H1 (cell line): Measurements from ENCODE around the gene SLC37A1. TPM values are rescaled to one million over a fixed set of nuclear protein-coding genes. Genes with fewer than 3 reads are reported as not detected.

Experiments
- CTCF ChIA-PET: fragments of 300-600 bp; sonication (Branson Sonifier 250); formaldehyde crosslinking; loops from one replicate; lab custom pipeline; 2021; ENCODE audit not compliant: partially characterized antibody; lab: Charles Lee
- POLR2A ChIA-PET: fragments of 300-600 bp; sonication (Branson Sonifier 250); formaldehyde crosslinking; loops from one replicate; lab custom pipeline; 2021; ENCODE audit warnings: inconsistent platforms; ENCODE audit not compliant: partially characterized antibody; lab: Charles Lee
- DNase-seq, 2 experiments: peaks; one replicate each; pipeline versions ENCODE4 v3.0.0 to v3.0.0-alpha.2; 2010 to 2022; ENCODE audit warnings: low spot score in 2 of 2, low read depth in 1 of 2, mixed read lengths in 1 of 2
- FAIRE-seq: peaks from 2 replicates; lab custom pipeline; 2011; peaks lifted over from hg19 to GRCh38; lab: Jason Lieb, UNC
- H2AFZ ChIP-seq: 2 replicates; pipeline ENCODE4 v1.8.1; 2012; ENCODE audit warnings: low read length, inconsistent platforms
- H2AK5ac ChIP-seq: 2 replicates; pipeline ENCODE4 v1.6.1; 2013; ENCODE audit warnings: low read depth, low read length
- H2BK120ac ChIP-seq: replicated peaks from 2 replicates; pipeline ENCODE3; 2013; ENCODE audit warnings: low read depth, low read length, inconsistent platforms
- H2BK12ac ChIP-seq: 2 replicates; pipeline ENCODE4 v1.6.1; 2013; ENCODE audit warnings: low read depth, low read length
- H2BK15ac ChIP-seq: 2 replicates; pipeline ENCODE4 v1.6.1; 2013; ENCODE audit warnings: low read length
- H2BK20ac ChIP-seq: 2 replicates; pipeline ENCODE4 v1.6.1; 2013; ENCODE audit warnings: low read length
- H2BK5ac ChIP-seq: 2 replicates; pipeline ENCODE4 v1.6.1; 2013; ENCODE audit warnings: low read depth, low read length
- H3K14ac ChIP-seq: 2 replicates; pipeline ENCODE4 v1.6.1; 2013; ENCODE audit warnings: inconsistent platforms; ENCODE audit not compliant: insufficient read length
- H3K18ac ChIP-seq: 2 replicates; pipeline ENCODE4 v1.6.1; 2013; ENCODE audit warnings: low read length; ENCODE audit errors: extremely low read depth
- H3K23ac ChIP-seq: 2 replicates; pipeline ENCODE4 v1.6.1; 2013; ENCODE audit warnings: inconsistent platforms; ENCODE audit not compliant: insufficient read length
- H3K23me2 ChIP-seq: 2 replicates; pipeline ENCODE4 v1.6.1; 2013; ENCODE audit warnings: low read depth, low read length
- H3K27ac ChIP-seq: 2 replicates; pipeline ENCODE4 v1.6.1; 2011; ENCODE audit warnings: low read depth, low read length, inconsistent platforms
- H3K27me3 ChIP-seq, 4 experiments: replicated peaks in 1 of 4; 1 replicate in 1 of 4; 2 replicates in 3 of 4; pipeline versions ENCODE4 v1.6.1 to v1.8.1; 2011 to 2013; ENCODE audit warnings: low read length in 3 of 4, mild to moderate bottlenecking in 3 of 4, inconsistent platforms in 2 of 4, mixed read lengths in 2 of 4, moderate library complexity in 1 of 4; ENCODE audit not compliant: control insufficient read depth in 3 of 4, insufficient read depth in 3 of 4; ENCODE audit errors: extremely low read depth in 1 of 4
- H3K36me3 ChIP-seq, 4 experiments: 2 replicates each; pipeline versions ENCODE4 v1.6.1 to v1.8.1; 2011 to 2013; ENCODE audit warnings: mild to moderate bottlenecking in 4 of 4, low read length in 3 of 4, moderate library complexity in 2 of 4, control low read depth in 1 of 4, inconsistent platforms in 1 of 4; ENCODE audit not compliant: insufficient read depth in 4 of 4, control insufficient read depth in 2 of 4
- H3K4ac ChIP-seq: replicated peaks from 2 replicates; pipeline ENCODE3; 2013; ENCODE audit warnings: low read length, low read depth, mixed read lengths, inconsistent platforms; ENCODE audit not compliant: insufficient read length
- H3K4me1 ChIP-seq, 4 experiments: replicated peaks in 1 of 4; 1 replicate in 1 of 4; 2 replicates in 3 of 4; pipeline versions ENCODE4 v1.6.1 to v1.8.1; 2011 to 2013; ENCODE audit warnings: low read length in 3 of 4, inconsistent platforms in 2 of 4, mixed read lengths in 1 of 4; ENCODE audit not compliant: insufficient read depth in 4 of 4, control insufficient read depth in 3 of 4
- H3K4me2 ChIP-seq, 2 experiments: 2 replicates each; pipeline versions ENCODE4 v1.6.1 to v1.8.1; 2011 to 2013; ENCODE audit warnings: low read depth in 2 of 2, low read length in 2 of 2, control low read depth in 1 of 2, inconsistent platforms in 1 of 2, mild to moderate bottlenecking in 1 of 2; ENCODE audit not compliant: insufficient read depth in 1 of 2
- H3K4me3 ChIP-seq, 4 experiments: fragments of 200-600, 300-600 bp in 1 of 4; sonication (generic), shearing (Covaris generic), sonication (Bioruptor Twin) in 1 of 4; 2 replicates each; pipeline versions ENCODE4 v1.5.1 to v1.8.1; 2011 to 2016; ENCODE audit warnings: low read length in 4 of 4, low read depth in 3 of 4, control low read depth in 2 of 4, inconsistent platforms in 2 of 4, mild to moderate bottlenecking in 2 of 4, mixed read lengths in 1 of 4, moderate library complexity in 1 of 4; ENCODE audit not compliant: insufficient read depth in 2 of 4; ENCODE audit errors: extremely low read depth in 1 of 4
- H3K56ac ChIP-seq: replicated peaks from 2 replicates; pipeline ENCODE3; 2013; ENCODE audit warnings: low read depth, mild to moderate bottlenecking, mixed read lengths, low read length, inconsistent platforms; ENCODE audit not compliant: insufficient read length
- H3K79me1 ChIP-seq: 2 replicates; pipeline ENCODE4 v1.6.1; 2013; ENCODE audit warnings: low read depth, low read length, control low read depth
- H3K79me2 ChIP-seq, 2 experiments: 2 replicates each; pipeline versions ENCODE4 v1.6.1 to v1.8.1; 2012 to 2013; ENCODE audit warnings: low read length in 2 of 2, mild to moderate bottlenecking in 2 of 2, inconsistent platforms in 1 of 2; ENCODE audit not compliant: insufficient read depth in 2 of 2, control insufficient read depth in 1 of 2
- H3K9ac ChIP-seq, 4 experiments: replicated peaks in 1 of 4; 1 replicate in 1 of 4; 2 replicates in 3 of 4; pipeline versions ENCODE4 v1.6.1 to v1.8.1; 2011 to 2013; ENCODE audit warnings: low read depth in 3 of 4, low read length in 3 of 4, control low read depth in 2 of 4, mild to moderate bottlenecking in 2 of 4, moderate library complexity in 2 of 4, inconsistent platforms in 1 of 4; ENCODE audit errors: extremely low read depth in 1 of 4
- H3K9me3 ChIP-seq, 2 experiments: 2 replicates each; pipeline versions ENCODE4 v1.6.1 to v1.8.1; 2012 to 2013; ENCODE audit warnings: mild to moderate bottlenecking in 2 of 2, moderate library complexity in 2 of 2, control low read depth in 1 of 2, inconsistent platforms in 1 of 2, low read depth in 1 of 2, low read length in 1 of 2, mixed read lengths in 1 of 2; ENCODE audit not compliant: insufficient read depth in 2 of 2
- H4K20me1 ChIP-seq, 2 experiments: replicated peaks in 1 of 2; 2 replicates each; pipeline versions ENCODE3 to v1.8.1; 2011 to 2013; ENCODE audit warnings: inconsistent platforms in 2 of 2, low read length in 2 of 2, mild to moderate bottlenecking in 1 of 2; ENCODE audit not compliant: insufficient read depth in 2 of 2, control insufficient read depth in 1 of 2
- H4K5ac ChIP-seq: 2 replicates; pipeline ENCODE4 v1.6.1; 2013; ENCODE audit warnings: low read length, low read depth, mixed read lengths, inconsistent platforms; ENCODE audit not compliant: insufficient read length
- H4K8ac ChIP-seq: 2 replicates; pipeline ENCODE4 v1.8.0; 2013; ENCODE audit warnings: mild to moderate bottlenecking, moderate library complexity, low read length, inconsistent platforms; ENCODE audit not compliant: insufficient read depth; ENCODE audit errors: extremely low read depth
- H4K91ac ChIP-seq: replicated peaks from 2 replicates; pipeline ENCODE3; 2013; ENCODE audit warnings: low read length, mixed read lengths, inconsistent platforms; ENCODE audit not compliant: insufficient read length
- ASH2L ChIP-seq: fragments of 200-600, 300-600 bp; sonication (generic); IDR thresholded peaks from one replicate; pipeline ENCODE4 v1.7.1; 2017; ENCODE audit warnings: low read length
- GABPA ChIP-seq: IDR thresholded peaks from 2 replicates; pipeline ENCODE4 v1.6.1; 2011; ENCODE audit warnings: mild to moderate bottlenecking, low read length, moderate library complexity, borderline replicate concordance; ENCODE audit not compliant: insufficient read depth
- WGBS, 2 experiments: shearing (Covaris generic) in 1 of 2; methylation state at CpG; one replicate each; pipeline versions ENCODE4 v1.1.6 to v1.1.7; 2013 to 2015; ENCODE audit warnings: low lambda C conversion rate in 2 of 2, mixed read lengths in 2 of 2, inconsistent platforms in 1 of 2, low coverage in 1 of 2, missing lambda C conversion rate in 1 of 2; ENCODE audit not compliant: insufficient replicate concordance in 2 of 2, insufficient coverage in 1 of 2, insufficient read length in 1 of 2; ENCODE audit errors: extremely low coverage in 1 of 2, missing lambda C conversion rate in 1 of 2; 5-methylcytosine and 5-hydroxymethylcytosine counted together
- polyA plus RNA-seq, 7 experiments: library from polyadenylated mRNA; depleted of rRNA in 3 of 7; stranded (reverse) in 5 of 7; unstranded in 2 of 7; fragments of >200 nt in 5 of 7; fragments of 200-250 nt in 2 of 7; gene quantifications; 1 replicate in 5 of 7; 2 replicates in 1 of 7; 4 replicates in 1 of 7; pipeline versions ENCODE4 v1.2.1 to v1.2.3, GENCODE V29; 2011 to 2013; ENCODE audit warnings: missing spikeins in 2 of 7, mixed read lengths in 2 of 7
- total RNA-seq: library from RNA; stranded (reverse); fragmentation: NEBNext Ultra II Directional; extraction: Animal tissue kit (Norgen Biotek cat#: 25700); gene quantifications from 2 replicates; pipeline ENCODE4 v1.2.1, GENCODE V29; 2021

The SLC37A1 gene
- total and polyA plus RNA-seq, 2 of the 8 experiments (the other 6 are each of a cell fraction or from before 2014, with no cell fraction given), result 15.6 to 30.9 TPM

DNA sequence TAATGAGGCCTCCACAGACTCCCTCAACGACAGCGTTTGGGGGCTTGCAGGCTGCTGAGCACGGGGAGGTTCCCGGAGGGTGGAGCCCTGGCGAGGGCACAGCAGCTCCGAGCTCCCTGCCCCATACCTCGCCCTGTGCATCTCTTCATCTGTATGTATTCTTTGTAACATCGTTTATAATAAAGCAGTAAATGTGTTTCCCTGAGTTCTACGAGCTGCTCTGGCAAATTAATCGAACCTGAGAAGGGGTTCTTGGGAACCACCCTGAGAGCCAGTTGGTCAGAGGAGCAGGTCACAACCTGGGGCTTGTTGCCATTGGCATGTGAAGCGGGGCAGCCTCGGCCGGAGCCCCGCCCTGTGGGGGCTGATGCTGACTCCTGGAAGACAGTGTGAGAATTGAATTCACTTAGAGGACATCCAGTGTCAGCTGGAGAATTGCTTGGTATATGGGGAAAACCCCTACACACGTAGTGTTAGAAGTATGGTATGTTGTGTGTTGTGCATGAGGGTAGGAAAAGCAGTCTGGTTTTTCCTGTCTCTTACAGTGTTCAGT lies 11.5 kb downstream of the SLC37A1 start:
- Histone ChIP-seq H3K79me2 (0 out of 4 replicates have a peak, but pooled peaks cover 0 to 8% of the 10 kb centered on the region in 2 experiments), H3K79me1 (peaks cover 2% of the 10 kb centered on the region; the same call in 1 of the 2 replicates), H2AFZ (no peak overlapping the region), H3K4me3 (peak overlapping the region; percentile 24 to 51 (median 31); a peak in 6 of 8 replicates), H3K9ac (no peak overlapping the region), H3K27ac (no peak overlapping the region), H4K20me1 (no peaks in the 10 kb centered on the region), H2BK20ac (peak overlapping the region; percentile 86; the same call in 1 of the 2 replicates), H3K27me3 (no peaks in the 10 kb centered on the region), H3K9me3 (no peaks in the 10 kb centered on the region), H3K36me3 (peaks cover 0 to 25% (median 7%) of the 10 kb centered on the region in 4 experiments; a peak in 6 of 8 replicates), H2AK5ac (no peak overlapping the region), H3K14ac (no peak overlapping the region), H2BK12ac (peak overlapping the region; percentile 13; the same call in 1 of the 2 replicates), H2BK120ac (no peak overlapping the region), H3K4ac (no peak overlapping the region), H3K23me2 (no peaks in the 10 kb centered on the region), H3K4me1 (peaks cover 8 to 18% (median 14%) of the 10 kb centered on the region in 4 experiments), H4K5ac (peak overlapping the region; percentile 47), H2BK5ac (peak overlapping the region; percentile 44; the same call in 1 of the 2 replicates)
- peak in 1 of 2 experiments; percentile 77 for DNase-seq
- CTCF ChIA-PET, result interaction anchor here (1.2 to 2.0 kb wide), 4 partner anchors 11 to 58 kb away, joined by 3 to 8 read pairs (median 5); no protein-coding TSS in a partner anchor
- TF ChIP-seq ASH2L, result peak; percentile 75
- no peak for TF ChIP-seq GABPA
- TF ChIP-seq, all 59 proteins: peak for 1
- no peak overlapping the region for H4K91ac ChIP-seq
- 28% methylated on average over 15 of the region's 15 CpGs; no CpG with 5 or more reads in 1 of the 2 experiments for WGBS, 2 experiments
- no peak overlapping the region for H2BK15ac ChIP-seq
- H3K18ac ChIP-seq, result peak overlapping the region; percentile 41; the same call in 1 of the 2 replicates
- peak overlapping the region; percentile 62 to 83 for H3K4me2 ChIP-seq
- no peak for FAIRE-seq
- H4K8ac ChIP-seq, result no peak overlapping the region
- POLR2A ChIA-PET, result interaction anchor here (1.0 to 3.3 kb wide), 2 partner anchors 11 to 29 kb away, joined by 4 to 19 read pairs; partner anchors contain the start of genes RSPH1 and SLC37A1
- no peak overlapping the region for H3K23ac ChIP-seq
- H3K56ac ChIP-seq, result no peak overlapping the region
